IMR-90 (cell line): Measurements from ENCODE around the gene CFAP70. TPM values are rescaled to one million over a fixed set of nuclear protein-coding genes. Genes with fewer than 3 reads are reported as not detected.
"Not testable (repeated sequence)": the region's sequence is repeated elsewhere in the genome, so short reads cannot be mapped to it uniquely, and the experiment has no call there.

Experiments used
- ATAC-seq: fragments of 200-7000 bp; cut with Tn5 transposase; 2 replicates; pipeline ENCODE4 v1.9.1; 2020; ENCODE audit warnings: low read depth, mild to moderate bottlenecking, moderate library complexity
- BruUV-seq: library from RNA; stranded (reverse); fragments of 400-500 nt; replicated peaks from 2 replicates; lab custom pipeline; 2021; lab: Mats Ljungman, UMichigan
- CTCF ChIA-PET: fragments of 300-600 bp; formaldehyde crosslinking; extraction: SDS; loops from one replicate; lab custom pipeline; 2021; ENCODE audit warnings: antibody characterized with exemption; lab: Yijun Ruan, JAX
- POLR2A ChIA-PET: fragments of 300-600 bp; sonication (Branson Sonifier 250); formaldehyde crosslinking; loops from one replicate; lab custom pipeline; 2022; ENCODE audit warnings: antibody characterized with exemption; ENCODE audit not compliant: unreplicated experiment; lab: Charles Lee
- DNase-seq: peaks from one replicate; pipeline ENCODE4 v3.0.0; 2013
- H2AFZ ChIP-seq: replicated peaks from 2 replicates; pipeline ENCODE3; 2013; ENCODE audit warnings: low read length, mild to moderate bottlenecking; ENCODE audit not compliant: poor library complexity
- H2AK5ac ChIP-seq: 2 replicates; pipeline ENCODE4 v1.6.1; 2013; ENCODE audit warnings: low read depth, low read length, inconsistent platforms
- H2AK9ac ChIP-seq: replicated peaks from 2 replicates; pipeline ENCODE3; 2013; ENCODE audit warnings: mild to moderate bottlenecking, low read depth, low read length, moderate library complexity; ENCODE audit not compliant: poor library complexity
- H2BK120ac ChIP-seq: 2 replicates; pipeline ENCODE4 v1.6.1; 2013; ENCODE audit warnings: low read depth, low read length, inconsistent platforms
- H2BK15ac ChIP-seq: 3 replicates; pipeline ENCODE4 v1.6.1; 2013; ENCODE audit warnings: low read depth, low read length, inconsistent platforms
- H2BK20ac ChIP-seq: 2 replicates; pipeline ENCODE4 v1.6.1; 2013; ENCODE audit warnings: low read depth, mild to moderate bottlenecking, inconsistent platforms, low read length, moderate library complexity
- H2BK5ac ChIP-seq: 2 replicates; pipeline ENCODE4 v1.6.1; 2013; ENCODE audit warnings: mild to moderate bottlenecking, low read depth, low read length, inconsistent platforms; ENCODE audit not compliant: poor library complexity, severe bottlenecking
- H3K14ac ChIP-seq: replicated peaks from 2 replicates; pipeline ENCODE4 v1.6.1; 2013; ENCODE audit warnings: low read depth, low read length, inconsistent platforms
- H3K18ac ChIP-seq: 2 replicates; pipeline ENCODE4 v1.6.1; 2013; ENCODE audit warnings: low read depth, low read length, control low read depth
- H3K23ac ChIP-seq: 2 replicates; pipeline ENCODE4 v1.6.1; 2013; ENCODE audit warnings: low read depth, low read length, inconsistent platforms
- H3K27ac ChIP-seq: 2 replicates; pipeline ENCODE4 v1.5.1; 2013; ENCODE audit warnings: mild to moderate bottlenecking, control low read depth, low read length; ENCODE audit not compliant: insufficient read depth
- H3K27me3 ChIP-seq: 2 replicates; pipeline ENCODE4 v1.6.1; 2013; ENCODE audit warnings: low read length; ENCODE audit not compliant: control insufficient read depth, insufficient read depth
- H3K36me3 ChIP-seq: 2 replicates; pipeline ENCODE4 v1.6.1; 2013; ENCODE audit warnings: low read length, mixed read lengths; ENCODE audit not compliant: control insufficient read depth, insufficient read depth
- H3K4ac ChIP-seq: 2 replicates; pipeline ENCODE4 v1.6.1; 2013; ENCODE audit warnings: low read depth, low read length, inconsistent platforms
- H3K4me1 ChIP-seq: 2 replicates; pipeline ENCODE4 v1.6.1; 2013; ENCODE audit warnings: low read length, mixed read lengths; ENCODE audit not compliant: control insufficient read depth, insufficient read depth
- H3K4me2 ChIP-seq: 2 replicates; pipeline ENCODE4 v1.6.1; 2013; ENCODE audit warnings: low read depth, mild to moderate bottlenecking, control low read depth, low read length, moderate library complexity
- H3K4me3 ChIP-seq: 2 replicates; pipeline ENCODE4 v1.5.1; 2013; ENCODE audit warnings: low read depth, mild to moderate bottlenecking, control low read depth, low read length, moderate library complexity; ENCODE audit not compliant: insufficient read depth
- H3K56ac ChIP-seq: 2 replicates; pipeline ENCODE4 v1.6.1; 2013; ENCODE audit warnings: low read length, inconsistent platforms; ENCODE audit not compliant: insufficient read depth; ENCODE audit errors: extremely low read depth
- H3K79me1 ChIP-seq, 2 experiments: 2 replicates each; pipeline ENCODE4 v1.6.1; 2013; ENCODE audit warnings: low read length in 2 of 2, inconsistent platforms in 1 of 2, low read depth in 1 of 2
- H3K9ac ChIP-seq: 2 replicates; pipeline ENCODE4 v1.6.1; 2013; ENCODE audit warnings: low read depth, low read length, control low read depth
- H3K9me1 ChIP-seq: 2 replicates; pipeline ENCODE4 v1.6.1; 2013; ENCODE audit warnings: low read length, inconsistent platforms; ENCODE audit not compliant: insufficient read depth
- H3K9me3 ChIP-seq: 2 replicates; pipeline ENCODE4 v1.6.1; 2013; ENCODE audit warnings: low read length; ENCODE audit not compliant: control insufficient read depth, insufficient read depth
- H4K20me1 ChIP-seq: 2 replicates; pipeline ENCODE4 v1.6.1; 2013; ENCODE audit warnings: low read length, inconsistent platforms; ENCODE audit not compliant: insufficient read depth
- H4K5ac ChIP-seq: 2 replicates; pipeline ENCODE4 v1.6.1; 2013; ENCODE audit warnings: mild to moderate bottlenecking, low read depth, low read length, control low read depth
- H4K8ac ChIP-seq, 2 experiments: 2 replicates each; pipeline ENCODE4 v1.6.1; 2013; ENCODE audit warnings: low read depth in 2 of 2, low read length in 2 of 2, control low read depth in 1 of 2, inconsistent platforms in 1 of 2
- H4K91ac ChIP-seq: 2 replicates; pipeline ENCODE4 v1.6.1; 2013; ENCODE audit warnings: low read depth, low read length, inconsistent platforms; ENCODE audit not compliant: insufficient read depth
- WGBS, 2 experiments: methylation state at CpG; one replicate each; pipeline versions ENCODE4 v1.1.5 to v1.1.7; 2013; ENCODE audit warnings: missing lambda C conversion rate in 2 of 2; ENCODE audit not compliant: insufficient read length in 1 of 2; ENCODE audit errors: extremely low coverage in 2 of 2; 5-methylcytosine and 5-hydroxymethylcytosine counted together
- dilution Hi-C: fragments of 300-500 bp; cut with HindIII; formaldehyde crosslinking; loops from one replicate; pipeline ENCODE4 v1.14.3; 2018; ENCODE audit warnings: low sequenced_read_pairs; ENCODE audit not compliant: unreplicated experiment
- in situ Hi-C: fragments of 300-500 bp; cut with MboI; formaldehyde crosslinking; loops from 3 replicates; pipeline ENCODE4 v1.14.3; 2019; ENCODE audit warnings: low sequenced_read_pairs, inconsistent platforms, mixed read lengths
- intact Hi-C: fragments of 100-400 bp; cut with micrococcal nuclease; formaldehyde crosslinking; loops from 2 replicates; pipeline ENCODE4 v1.10.0; 2022
- polyA plus RNA-seq, 3 experiments: library from polyadenylated mRNA; depleted of rRNA; stranded (reverse); fragments of >200 nt; gene quantifications; 2 replicates each; pipeline ENCODE4 v1.2.3, GENCODE V29; 2012; ENCODE audit warnings: low replicate concordance in 1 of 3
- total RNA-seq: library from RNA; depleted of rRNA; stranded (reverse); fragments of >200 nt; gene quantifications from 2 replicates; pipeline ENCODE4 v1.2.3, GENCODE V29; 2012

CFAP70 gene
- total and polyA plus RNA-seq, 2 of the 4 experiments (the other 2 are of a cell fraction): 0.15 to 0.18 TPM

DNA sequence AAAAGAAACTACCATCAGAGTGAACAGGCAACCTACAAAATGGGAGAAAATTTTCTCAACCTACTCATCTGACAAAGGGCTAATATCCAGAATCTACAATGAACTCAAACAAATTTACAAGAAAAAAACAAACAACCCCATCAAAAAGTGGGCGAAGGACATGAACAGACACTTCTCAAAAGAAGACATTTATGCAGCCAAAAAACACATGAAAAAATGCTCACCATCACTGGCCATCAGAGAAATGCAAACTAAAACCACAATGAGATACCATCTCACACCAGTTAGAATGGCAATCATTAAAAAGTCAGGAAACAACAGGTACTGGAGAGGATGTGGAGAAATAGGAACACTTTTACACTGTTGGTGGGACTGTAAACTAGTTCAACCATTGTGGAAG is 30.1 kb downstream of the CFAP70 start:
- H4K20me1 ChIP-seq, ATAC-seq, H3K79me1 ChIP-seq, dilution Hi-C loops, intact Hi-C loops, in situ Hi-C loops, H3K4me3 ChIP-seq, H2BK15ac ChIP-seq, H2BK120ac ChIP-seq, CTCF ChIA-PET, H3K4me2 ChIP-seq, H4K91ac ChIP-seq, H2AK5ac ChIP-seq, H3K14ac ChIP-seq, H2AFZ ChIP-seq, H3K4me1 ChIP-seq, DNase-seq, H4K8ac ChIP-seq, H3K27ac ChIP-seq, H3K36me3 ChIP-seq, H3K56ac ChIP-seq, H2BK5ac ChIP-seq, H3K18ac ChIP-seq, H3K9me3 ChIP-seq, H4K5ac ChIP-seq, H3K4ac ChIP-seq, H3K23ac ChIP-seq, POLR2A ChIA-PET, H3K9me1 ChIP-seq, H2AK9ac ChIP-seq, H2BK20ac ChIP-seq, BruUV-seq, H3K9ac ChIP-seq: not testable (repeated sequence)
- WGBS, 2 experiments: no CpG with 5 or more reads among the region's 1 CpG
- H3K27me3 ChIP-seq: peaks cover 16% of the 10 kb centered on the region

DNA sequence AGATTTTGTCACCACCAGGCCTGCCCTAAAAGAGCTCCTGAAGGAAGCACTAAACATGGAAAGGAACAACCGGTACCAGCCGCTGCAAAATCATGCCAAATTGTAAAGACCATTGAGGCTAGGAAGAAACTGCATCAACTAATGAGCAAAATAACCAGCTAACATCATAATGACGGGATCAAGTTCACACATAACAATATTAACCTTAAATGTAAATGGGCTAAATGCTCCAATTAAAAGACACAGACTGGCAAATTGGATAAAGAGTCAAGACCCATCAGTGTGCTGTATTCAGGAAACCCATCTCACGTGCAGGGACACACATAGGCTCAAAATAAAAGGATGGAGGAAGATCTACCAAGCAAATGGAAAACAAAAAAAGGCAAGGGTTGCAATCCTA is 33.4 kb downstream of the CFAP70 start:
- CTCF ChIA-PET, H3K56ac ChIP-seq, H3K36me3 ChIP-seq, H3K27me3 ChIP-seq, H3K4me3 ChIP-seq, H3K9me3 ChIP-seq, in situ Hi-C loops, BruUV-seq, H2BK5ac ChIP-seq, H3K9me1 ChIP-seq, dilution Hi-C loops, H2BK15ac ChIP-seq, DNase-seq, H4K20me1 ChIP-seq, H2AFZ ChIP-seq, POLR2A ChIA-PET, H2BK120ac ChIP-seq, H2AK5ac ChIP-seq, H3K23ac ChIP-seq, H3K79me1 ChIP-seq, ATAC-seq, H3K4me2 ChIP-seq, H4K5ac ChIP-seq, H4K8ac ChIP-seq, H3K27ac ChIP-seq, intact Hi-C loops, H2BK20ac ChIP-seq, H3K4ac ChIP-seq, H3K18ac ChIP-seq, H3K4me1 ChIP-seq, H2AK9ac ChIP-seq, H4K91ac ChIP-seq, H3K14ac ChIP-seq, H3K9ac ChIP-seq: not testable (repeated sequence)
- WGBS, 2 experiments: no CpG with 5 or more reads among the region's 4 CpGs
